Spinal cord (tissue), 10 donors: ENCODE data around the gene NOXO1. TPM values are rescaled to one million over a fixed set of nuclear protein-coding genes. Genes with fewer than 3 reads are reported as not detected.

ENCODE experiments used
- DNase-seq, 6 donors: peaks; one replicate each; pipeline versions ENCODE4 v3.0.0 to v3.0.0-alpha.2; 2013 to 2015; ENCODE audit warnings: low spot score in 6 of 6, low read depth in 4 of 6
- H3K27ac ChIP-seq: one replicate; pipeline ENCODE4 v1.5.1; 2013; ENCODE audit warnings: low read depth, low read length, control low read depth
- H3K27me3 ChIP-seq: one replicate; pipeline ENCODE4 v1.6.1; 2013; ENCODE audit warnings: low read length; ENCODE audit not compliant: control insufficient read depth, insufficient read depth
- H3K36me3 ChIP-seq: one replicate; pipeline ENCODE4 v1.6.1; 2013; ENCODE audit warnings: low read length; ENCODE audit not compliant: control insufficient read depth, insufficient read depth
- H3K4me1 ChIP-seq: one replicate; pipeline ENCODE4 v1.6.1; 2013; ENCODE audit warnings: low read length; ENCODE audit not compliant: control insufficient read depth, insufficient read depth
- H3K4me3 ChIP-seq: one replicate; pipeline ENCODE4 v1.5.1; 2013; ENCODE audit warnings: low read depth, low read length, control low read depth
- H3K9me3 ChIP-seq: one replicate; pipeline ENCODE4 v1.6.1; 2013; ENCODE audit warnings: low read length; ENCODE audit not compliant: control insufficient read depth, insufficient read depth
- WGBS: methylation state at CpG from one replicate; pipeline ENCODE4 v1.1.5; 2013; ENCODE audit warnings: missing lambda C conversion rate; ENCODE audit not compliant: insufficient coverage; 5-methylcytosine and 5-hydroxymethylcytosine counted together
- polyA plus RNA-seq, 2 donors: library from polyadenylated mRNA; unstranded; fragments of 120-200 nt; gene quantifications; one replicate each; pipeline ENCODE4 v1.2.1, GENCODE V29; 2013; ENCODE audit not compliant: insufficient read length in 2 of 2
- total RNA-seq, 2 donors: library from RNA; depleted of rRNA in 1 of 2; stranded (reverse); fragments of 120-200 nt in 1 of 2; fragments of >200 nt in 1 of 2; gene quantifications; one replicate each; pipeline versions ENCODE4 v1.2.3 to v1.2.4, GENCODE V29; 2013 to 2014
- donor health status: healthy.

NOXO1 gene
- total and polyA plus RNA-seq, 4 donors = 0.40 to 1.7 (median 1.2) TPM

GRCh38 chr16:1989209-1990100 is 8.2 kb upstream of the NOXO1 start, which contains the start of gene SYNGR3:
Gene SYNGR3 (plus strand): TSS chr16:1989970. CDS start chr16:1990103, 133 bp downstream.
- under 1% methylated on average over 63 of the region's 67 CpGs for WGBS
- H3K27me3 ChIP-seq = peaks cover 32% of the 10 kb centered on the region
- H3K27ac ChIP-seq = no peak within 1 kb of the TSS
- peaks cover 46% of the 10 kb centered on the region for H3K36me3 ChIP-seq
- peaks cover 56% of the 10 kb centered on the region for H3K4me1 ChIP-seq
- DNase-seq = peak in 2 of 6 donors; percentile 29 to 36
- H3K4me3 ChIP-seq = peak within 1 kb of the TSS; percentile 31
- H3K9me3 ChIP-seq = no peaks in the 10 kb centered on the region

DNA sequence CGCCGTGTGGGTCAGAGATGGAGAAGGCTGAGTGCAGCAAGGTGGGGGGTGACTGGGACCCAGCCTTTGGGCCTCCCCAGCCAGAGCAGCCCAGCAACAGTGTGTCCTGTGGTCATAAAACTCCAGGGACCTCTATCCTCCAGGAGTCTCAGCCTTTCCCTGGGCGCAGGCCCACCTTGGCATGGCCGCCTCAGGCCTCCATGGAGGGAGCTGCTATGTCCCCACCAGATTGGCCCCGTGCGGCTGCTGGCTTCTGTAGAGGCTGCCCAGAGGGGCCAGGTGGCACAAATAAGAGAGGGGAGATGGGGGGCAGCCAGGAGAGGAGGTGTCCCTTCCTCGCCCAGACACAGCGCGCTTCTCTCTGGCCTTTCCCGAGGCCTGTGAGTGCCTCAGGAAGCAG is 5.9 kb upstream of the NOXO1 start:
- Histone ChIP-seq H3K27me3 (peaks cover 32% of the 10 kb centered on the region), H3K9me3 (no peaks in the 10 kb centered on the region), H3K4me1 (peaks cover 64% of the 10 kb centered on the region), H3K27ac (no peak overlapping the region), H3K36me3 (peaks cover 32% of the 10 kb centered on the region), H3K4me3 (no peak overlapping the region)
- 86% methylated on average over 5 of the region's 10 CpGs for WGBS
- DNase-seq = no peak

DNA sequence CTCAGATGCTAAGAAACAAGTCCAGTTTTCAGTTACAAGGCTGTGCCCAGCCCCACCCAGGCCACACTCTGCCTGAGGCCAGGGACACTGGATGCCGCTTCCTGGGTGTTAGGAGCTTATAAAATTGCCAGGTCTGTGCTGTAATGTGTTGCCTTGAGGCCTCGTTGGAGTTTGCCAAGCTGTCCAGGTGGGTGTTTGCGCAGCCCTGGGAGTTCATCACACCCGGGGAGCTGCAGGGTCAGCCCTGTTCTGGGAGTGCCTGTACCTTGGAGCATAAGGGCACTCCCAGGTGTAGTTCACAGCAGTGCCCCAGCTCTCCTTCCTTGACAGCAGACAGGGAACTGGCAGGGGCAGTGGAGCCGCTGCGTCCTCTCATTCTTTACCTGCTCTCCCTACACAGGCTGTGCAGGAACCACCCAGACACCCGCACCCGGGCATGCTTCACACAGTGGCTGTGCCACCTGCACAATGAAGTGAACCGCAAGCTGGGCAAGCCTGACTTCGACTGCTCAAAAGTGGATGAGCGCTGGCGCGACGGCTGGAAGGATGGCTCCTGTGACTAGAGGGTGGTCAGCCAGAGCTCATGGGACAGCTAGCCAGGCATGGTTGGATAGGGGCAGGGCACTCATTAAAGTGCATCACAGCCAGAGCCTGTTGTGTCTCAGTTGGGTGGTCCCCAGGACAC is 4.3 kb upstream of the NOXO1 start:
- peaks cover 66% of the 10 kb centered on the region for H3K4me1 ChIP-seq
- H3K4me3 ChIP-seq = no peak overlapping the region

DNA sequence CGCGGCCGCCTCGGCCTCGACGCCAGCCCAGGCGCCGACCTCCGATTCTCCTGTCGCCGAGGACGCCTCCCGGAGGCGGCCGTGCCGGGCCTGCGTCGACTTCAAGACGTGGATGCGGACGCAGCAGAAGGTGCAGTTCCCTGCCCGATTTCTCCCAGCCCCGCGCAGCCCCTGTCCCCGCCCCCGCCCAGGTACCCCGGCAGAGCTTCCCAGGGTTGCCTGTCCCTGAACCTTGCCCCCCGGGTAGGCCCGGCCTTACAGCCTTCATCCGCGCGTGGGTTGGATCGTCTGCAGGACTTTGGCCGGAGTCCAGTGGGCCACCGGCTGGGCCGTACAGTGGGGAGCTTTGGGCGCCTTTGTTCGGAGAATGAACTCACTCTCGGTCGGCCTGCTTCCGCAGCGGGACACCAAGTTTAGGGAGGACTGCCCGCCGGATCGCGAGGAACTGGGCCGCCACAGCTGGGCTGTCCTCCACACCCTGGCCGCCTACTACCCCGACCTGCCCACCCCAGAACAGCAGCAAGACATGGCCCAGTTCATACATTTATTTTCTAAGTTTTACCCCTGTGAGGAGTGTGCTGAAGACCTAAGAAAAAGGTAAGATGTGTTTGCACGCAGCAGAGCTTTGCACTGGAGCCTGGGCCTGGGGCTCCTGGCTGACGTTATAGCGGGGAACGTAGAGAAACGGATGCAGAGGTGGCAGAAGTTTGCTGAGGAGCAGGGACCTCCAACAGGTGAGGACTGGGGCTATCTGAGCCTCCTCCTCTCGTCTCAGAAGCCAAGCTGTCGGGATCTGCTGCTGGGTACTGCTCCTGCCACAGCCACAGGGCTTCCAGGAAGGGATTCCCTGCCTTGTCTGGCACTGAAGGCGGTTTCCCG is 3.3 kb upstream of the NOXO1 start:
- no peak overlapping the region for H3K27ac ChIP-seq
- H3K4me3 ChIP-seq = peak overlapping the region; percentile 61
- peaks cover 43% of the 10 kb centered on the region for H3K36me3 ChIP-seq
- DNase-seq = no peak
- peaks cover 34% of the 10 kb centered on the region for H3K27me3 ChIP-seq
- no peaks in the 10 kb centered on the region for H3K9me3 ChIP-seq
- H3K4me1 ChIP-seq = peaks cover 70% of the 10 kb centered on the region
- 7% methylated on average over 56 of the region's 58 CpGs for WGBS

More for the DNA sequence above, 4.3 kb upstream of the NOXO1 start:
- DNase-seq = no peak
- Histone ChIP-seq H3K36me3 (peaks cover 34% of the 10 kb centered on the region), H3K9me3 (no peaks in the 10 kb centered on the region), H3K27ac (no peak overlapping the region), H3K27me3 (peaks cover 29% of the 10 kb centered on the region)
- WGBS = 97% methylated on average over 14 of the region's 14 CpGs

GRCh38 chr16:1983544-1984346 is 2.5 kb upstream of the NOXO1 start, which contains the start of gene GFER:
Gene GFER (plus strand): TSS chr16:1984193. CDS start chr16:1984219, 26 bp downstream.
- WGBS = under 1% methylated on average over 109 of the region's 109 CpGs
- peaks cover 64% of the 10 kb centered on the region for H3K4me1 ChIP-seq
- no peaks in the 10 kb centered on the region for H3K9me3 ChIP-seq
- peak; percentile 79 to 96 (median 86) for DNase-seq
- peak within 1 kb of the TSS; percentile 61 for H3K4me3 ChIP-seq
- peaks cover 31% of the 10 kb centered on the region for H3K27me3 ChIP-seq
- peak within 1 kb of the TSS; percentile 80 for H3K27ac ChIP-seq
- peaks cover 46% of the 10 kb centered on the region for H3K36me3 ChIP-seq

DNA sequence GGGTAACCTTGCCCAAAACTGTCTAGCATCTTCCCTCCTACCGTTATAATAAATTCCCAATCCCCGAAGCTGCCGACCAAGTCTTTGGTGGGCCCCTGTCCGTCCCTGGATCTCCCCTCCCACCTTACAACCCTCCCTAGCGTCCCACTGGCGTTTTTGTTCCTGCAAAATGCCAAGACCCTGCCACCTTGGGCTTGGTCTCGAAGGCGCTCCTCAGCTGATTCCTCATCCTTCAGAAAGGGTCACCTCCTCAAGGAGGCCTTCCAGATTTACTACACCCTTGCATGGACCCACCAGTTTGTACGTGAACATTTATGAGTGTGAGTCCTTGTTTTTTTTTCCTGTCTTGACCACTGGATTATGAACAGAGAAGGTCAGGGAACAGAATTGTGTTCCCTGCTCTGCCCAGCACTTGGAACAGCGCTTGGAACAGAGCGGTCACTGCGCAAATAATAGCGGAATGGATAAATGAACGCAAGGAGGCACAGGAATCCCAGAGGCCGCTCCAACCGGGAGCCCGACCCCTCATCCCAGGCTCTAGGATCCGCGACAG is 1.8 kb upstream of the NOXO1 start:
- Histone ChIP-seq H3K9me3 (no peaks in the 10 kb centered on the region), H3K4me1 (peaks cover 63% of the 10 kb centered on the region), H3K36me3 (peaks cover 52% of the 10 kb centered on the region), H3K4me3 (peak overlapping the region; percentile 56), H3K27ac (peak overlapping the region; percentile 80), H3K27me3 (peaks cover 32% of the 10 kb centered on the region)
- peak in 1 of 6 donors; percentile 13 for DNase-seq
- 20% methylated on average over 17 of the region's 19 CpGs for WGBS

DNA sequence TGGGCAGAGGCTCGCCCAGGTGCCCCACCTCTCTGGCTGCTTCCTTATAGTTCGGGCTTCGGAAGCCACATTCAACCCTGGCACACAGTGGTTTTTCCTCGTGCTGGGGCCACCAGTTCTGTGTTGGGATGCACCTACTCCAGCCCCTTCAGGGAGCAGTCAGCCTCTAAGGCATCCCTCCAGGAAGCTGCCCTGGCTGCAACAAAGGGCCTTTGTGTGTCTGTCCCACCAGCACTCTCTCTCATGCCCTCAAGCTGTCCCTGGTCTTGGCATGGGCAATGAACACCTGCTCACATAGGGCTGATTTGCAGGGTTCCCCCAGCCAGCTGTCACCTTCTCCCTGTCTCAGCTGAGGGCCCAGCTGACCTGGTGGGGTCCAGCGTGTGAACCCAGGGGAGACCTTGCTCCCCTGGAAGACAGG is 754 bp upstream of the NOXO1 start:
- no peak overlapping the region for H3K27ac ChIP-seq
- H3K36me3 ChIP-seq = peaks cover 56% of the 10 kb centered on the region
- no peak overlapping the region for H3K4me3 ChIP-seq
- 40% methylated on average over 4 of the region's 5 CpGs for WGBS
- H3K9me3 ChIP-seq = no peaks in the 10 kb centered on the region
- H3K4me1 ChIP-seq = peaks cover 63% of the 10 kb centered on the region
- peaks cover 40% of the 10 kb centered on the region for H3K27me3 ChIP-seq
- peak in 1 of 6 donors; percentile 55 for DNase-seq

- H3K4me1 ChIP-seq = peaks cover 57% of the 10 kb centered on the region
- H3K27me3 ChIP-seq = peaks cover 44% of the 10 kb centered on the region
- DNase-seq = no peak
- H3K9me3 ChIP-seq = no peaks in the 10 kb centered on the region
- peaks cover 56% of the 10 kb centered on the region for H3K36me3 ChIP-seq
- no peak overlapping the region for H3K4me3 ChIP-seq
- no peak overlapping the region for H3K27ac ChIP-seq
- 27% methylated on average over 15 of the region's 16 CpGs for WGBS
Measured at GRCh38 chr16:1980770-1981087, 540 bp downstream of the NOXO1 start.
